ENCODE data around the gene RFC3. TPM values are rescaled to one million over a fixed set of nuclear protein-coding genes. Genes with fewer than 3 reads are reported as not detected.

RFC3 gene
- total and polyA plus RNA-seq, 2 of the 13 experiments (the other 11 are each of a cell fraction or from before 2014, with no cell fraction given): 16.0 to 55.7 TPM

DNA sequence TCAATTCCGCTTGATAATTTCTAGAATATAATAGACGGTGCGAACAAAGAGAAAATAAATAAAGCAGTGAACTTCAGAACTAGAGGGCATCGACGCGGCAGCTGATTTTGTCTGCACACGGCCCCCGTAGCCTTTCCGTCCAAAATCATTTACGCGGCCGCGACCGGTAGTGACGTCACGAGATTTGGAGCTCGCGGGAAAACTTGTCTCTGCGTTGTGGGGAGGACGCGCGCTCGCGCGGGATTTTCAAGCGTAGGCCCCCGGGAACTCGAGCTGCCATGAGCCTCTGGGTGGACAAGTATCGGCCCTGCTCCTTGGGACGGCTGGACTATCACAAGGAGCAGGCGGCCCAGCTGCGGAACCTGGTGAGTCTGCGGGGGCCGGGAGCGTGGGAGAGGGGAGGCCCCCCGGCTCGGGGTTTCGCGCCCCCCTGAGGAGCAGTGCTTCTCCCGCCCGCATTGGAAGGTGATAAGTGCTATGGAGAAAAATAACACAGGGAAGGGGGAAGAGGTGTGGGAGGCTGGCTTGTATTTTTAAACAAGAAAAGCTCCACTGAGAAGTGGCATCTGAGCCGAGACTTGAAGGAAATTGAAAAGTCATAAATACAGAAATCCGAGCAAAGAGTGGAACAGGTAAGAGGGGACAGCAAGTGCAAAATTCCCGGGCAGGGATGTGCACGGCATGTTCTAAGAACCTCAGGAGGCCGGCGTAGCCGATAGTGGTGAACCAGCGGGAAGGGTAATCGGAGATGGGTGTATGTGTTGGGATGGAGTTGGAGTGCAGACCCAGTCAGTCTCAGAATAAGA lies at the start of gene RFC3 (continued):
- TF ChIP-seq, protein P1, sequence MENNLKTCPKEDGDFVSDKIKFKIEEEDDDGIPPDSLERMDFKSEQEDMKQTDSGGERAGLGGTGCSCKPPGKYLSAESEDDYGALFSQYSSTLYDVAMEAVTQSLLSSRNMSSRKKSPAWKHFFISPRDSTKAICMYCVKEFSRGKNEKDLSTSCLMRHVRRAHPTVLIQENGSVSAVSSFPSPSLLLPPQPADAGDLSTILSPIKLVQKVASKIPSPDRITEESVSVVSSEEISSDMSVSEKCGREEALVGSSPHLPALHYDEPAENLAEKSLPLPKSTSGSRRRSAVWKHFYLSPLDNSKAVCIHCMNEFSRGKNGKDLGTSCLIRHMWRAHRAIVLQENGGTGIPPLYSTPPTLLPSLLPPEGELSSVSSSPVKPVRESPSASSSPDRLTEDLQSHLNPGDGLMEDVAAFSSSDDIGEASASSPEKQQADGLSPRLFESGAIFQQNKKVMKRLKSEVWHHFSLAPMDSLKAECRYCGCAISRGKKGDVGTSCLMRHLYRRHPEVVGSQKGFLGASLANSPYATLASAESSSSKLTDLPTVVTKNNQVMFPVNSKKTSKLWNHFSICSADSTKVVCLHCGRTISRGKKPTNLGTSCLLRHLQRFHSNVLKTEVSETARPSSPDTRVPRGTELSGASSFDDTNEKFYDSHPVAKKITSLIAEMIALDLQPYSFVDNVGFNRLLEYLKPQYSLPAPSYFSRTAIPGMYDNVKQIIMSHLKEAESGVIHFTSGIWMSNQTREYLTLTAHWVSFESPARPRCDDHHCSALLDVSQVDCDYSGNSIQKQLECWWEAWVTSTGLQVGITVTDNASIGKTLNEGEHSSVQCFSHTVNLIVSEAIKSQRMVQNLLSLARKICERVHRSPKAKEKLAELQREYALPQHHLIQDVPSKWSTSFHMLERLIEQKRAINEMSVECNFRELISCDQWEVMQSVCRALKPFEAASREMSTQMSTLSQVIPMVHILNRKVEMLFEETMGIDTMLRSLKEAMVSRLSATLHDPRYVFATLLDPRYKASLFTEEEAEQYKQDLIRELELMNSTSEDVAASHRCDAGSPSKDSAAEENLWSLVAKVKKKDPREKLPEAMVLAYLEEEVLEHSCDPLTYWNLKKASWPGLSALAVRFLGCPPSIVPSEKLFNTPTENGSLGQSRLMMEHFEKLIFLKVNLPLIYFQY (CRISPR knock-in tag; IDR thresholded peaks at IDR 0.05; ENCODE audit: borderline replicate concordance): no peak
- TF ChIP-seq, protein P2, sequence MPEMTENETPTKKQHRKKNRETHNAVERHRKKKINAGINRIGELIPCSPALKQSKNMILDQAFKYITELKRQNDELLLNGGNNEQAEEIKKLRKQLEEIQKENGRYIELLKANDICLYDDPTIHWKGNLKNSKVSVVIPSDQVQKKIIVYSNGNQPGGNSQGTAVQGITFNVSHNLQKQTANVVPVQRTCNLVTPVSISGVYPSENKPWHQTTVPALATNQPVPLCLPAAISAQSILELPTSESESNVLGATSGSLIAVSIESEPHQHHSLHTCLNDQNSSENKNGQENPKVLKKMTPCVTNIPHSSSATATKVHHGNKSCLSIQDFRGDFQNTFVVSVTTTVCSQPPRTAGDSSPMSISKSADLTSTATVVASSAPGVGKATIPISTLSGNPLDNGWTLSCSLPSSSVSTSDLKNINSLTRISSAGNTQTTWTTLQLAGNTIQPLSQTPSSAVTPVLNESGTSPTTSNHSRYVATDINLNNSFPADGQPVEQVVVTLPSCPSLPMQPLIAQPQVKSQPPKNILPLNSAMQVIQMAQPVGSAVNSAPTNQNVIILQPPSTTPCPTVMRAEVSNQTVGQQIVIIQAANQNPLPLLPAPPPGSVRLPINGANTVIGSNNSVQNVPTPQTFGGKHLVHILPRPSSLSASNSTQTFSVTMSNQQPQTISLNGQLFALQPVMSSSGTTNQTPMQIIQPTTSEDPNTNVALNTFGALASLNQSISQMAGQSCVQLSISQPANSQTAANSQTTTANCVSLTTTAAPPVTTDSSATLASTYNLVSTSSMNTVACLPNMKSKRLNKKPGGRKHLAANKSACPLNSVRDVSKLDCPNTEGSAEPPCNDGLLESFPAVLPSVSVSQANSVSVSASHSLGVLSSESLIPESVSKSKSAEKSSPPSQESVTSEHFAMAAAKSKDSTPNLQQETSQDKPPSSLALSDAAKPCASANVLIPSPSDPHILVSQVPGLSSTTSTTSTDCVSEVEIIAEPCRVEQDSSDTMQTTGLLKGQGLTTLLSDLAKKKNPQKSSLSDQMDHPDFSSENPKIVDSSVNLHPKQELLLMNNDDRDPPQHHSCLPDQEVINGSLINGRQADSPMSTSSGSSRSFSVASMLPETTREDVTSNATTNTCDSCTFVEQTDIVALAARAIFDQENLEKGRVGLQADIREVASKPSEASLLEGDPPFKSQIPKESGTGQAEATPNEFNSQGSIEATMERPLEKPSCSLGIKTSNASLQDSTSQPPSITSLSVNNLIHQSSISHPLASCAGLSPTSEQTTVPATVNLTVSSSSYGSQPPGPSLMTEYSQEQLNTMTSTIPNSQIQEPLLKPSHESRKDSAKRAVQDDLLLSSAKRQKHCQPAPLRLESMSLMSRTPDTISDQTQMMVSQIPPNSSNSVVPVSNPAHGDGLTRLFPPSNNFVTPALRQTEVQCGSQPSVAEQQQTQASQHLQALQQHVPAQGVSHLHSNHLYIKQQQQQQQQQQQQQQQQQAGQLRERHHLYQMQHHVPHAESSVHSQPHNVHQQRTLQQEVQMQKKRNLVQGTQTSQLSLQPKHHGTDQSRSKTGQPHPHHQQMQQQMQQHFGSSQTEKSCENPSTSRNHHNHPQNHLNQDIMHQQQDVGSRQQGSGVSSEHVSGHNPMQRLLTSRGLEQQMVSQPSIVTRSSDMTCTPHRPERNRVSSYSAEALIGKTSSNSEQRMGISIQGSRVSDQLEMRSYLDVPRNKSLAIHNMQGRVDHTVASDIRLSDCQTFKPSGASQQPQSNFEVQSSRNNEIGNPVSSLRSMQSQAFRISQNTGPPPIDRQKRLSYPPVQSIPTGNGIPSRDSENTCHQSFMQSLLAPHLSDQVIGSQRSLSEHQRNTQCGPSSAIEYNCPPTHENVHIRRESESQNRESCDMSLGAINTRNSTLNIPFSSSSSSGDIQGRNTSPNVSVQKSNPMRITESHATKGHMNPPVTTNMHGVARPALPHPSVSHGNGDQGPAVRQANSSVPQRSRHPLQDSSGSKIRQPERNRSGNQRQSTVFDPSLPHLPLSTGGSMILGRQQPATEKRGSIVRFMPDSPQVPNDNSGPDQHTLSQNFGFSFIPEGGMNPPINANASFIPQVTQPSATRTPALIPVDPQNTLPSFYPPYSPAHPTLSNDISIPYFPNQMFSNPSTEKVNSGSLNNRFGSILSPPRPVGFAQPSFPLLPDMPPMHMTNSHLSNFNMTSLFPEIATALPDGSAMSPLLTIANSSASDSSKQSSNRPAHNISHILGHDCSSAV (CRISPR knock-in tag; IDR thresholded peaks at IDR 0.05; ENCODE audit: borderline replicate concordance): no peak
- TF ChIP-seq ZNF570 (CRISPR knock-in tag; IDR thresholded peaks at IDR 0.05; ENCODE audit: borderline replicate concordance) (no peak), SAFB2 (CRISPR knock-in tag; IDR thresholded peaks at IDR 0.05; ENCODE audit: borderline replicate concordance, low read depth) (no peak), ZNF333 (CRISPR knock-in tag; IDR thresholded peaks at IDR 0.05; ENCODE audit: borderline replicate concordance) (0 out of 2 replicates have a peak, but pooled peaks have one; percentile 53), MYC (CRISPR knock-in tag; IDR thresholded peaks at IDR 0.05; ENCODE audit: borderline replicate concordance) (peak; percentile 79; the same call in 1 of the 2 replicates), SMAD9 (CRISPR knock-in tag; IDR thresholded peaks at IDR 0.05) (no peak), NONO (IDR thresholded peaks at IDR 0.05) (no peak), NONO (CRISPR knock-in tag; conservative IDR thresholded peaks at IDR 0.05) (peak; percentile 60; the same call in 1 of the 2 replicates), SP5 (CRISPR knock-in tag; IDR thresholded peaks at IDR 0.05; ENCODE audit: borderline replicate concordance, low read depth) (no peak), ZNF468 (CRISPR knock-in tag; IDR thresholded peaks at IDR 0.05) (no peak), RNF2 (conservative IDR thresholded peaks at IDR 0.05; ENCODE audit: low read depth) (0 out of 2 replicates have a peak, but pooled peaks have one; percentile 65), HNF4G (IDR thresholded peaks at IDR 0.05; ENCODE audit: borderline replicate concordance, low read depth, low read length) (peak; percentile 40; the same call in 1 of the 2 replicates), HNF4G (CRISPR knock-in tag; IDR thresholded peaks at IDR 0.05; ENCODE audit: borderline replicate concordance, low read depth) (0 out of 2 replicates have a peak, but pooled peaks have one; percentile 48), SRSF4 (IDR thresholded peaks at IDR 0.05; ENCODE audit: low read depth, low read length, poor library complexity, severe bottlenecking) (no peak), CBX5 (CRISPR knock-in tag; IDR thresholded peaks at IDR 0.05; ENCODE audit: borderline replicate concordance) (peak; percentile 59; the same call in 1 of the 2 replicates), SSRP1 (CRISPR knock-in tag; IDR thresholded peaks at IDR 0.05) (no peak)
